GM21360 (cell line): ENCODE measurements around the gene PPM1L.

Experiments used
- ATAC-seq: cut with Tn5 transposase; IDR thresholded peaks from one replicate; pipeline ENCODE4 v1.9.1; 2021; ENCODE audit warnings: mild to moderate bottlenecking, moderate library complexity; ENCODE audit not compliant: unreplicated experiment

The PPM1L gene

DNA sequence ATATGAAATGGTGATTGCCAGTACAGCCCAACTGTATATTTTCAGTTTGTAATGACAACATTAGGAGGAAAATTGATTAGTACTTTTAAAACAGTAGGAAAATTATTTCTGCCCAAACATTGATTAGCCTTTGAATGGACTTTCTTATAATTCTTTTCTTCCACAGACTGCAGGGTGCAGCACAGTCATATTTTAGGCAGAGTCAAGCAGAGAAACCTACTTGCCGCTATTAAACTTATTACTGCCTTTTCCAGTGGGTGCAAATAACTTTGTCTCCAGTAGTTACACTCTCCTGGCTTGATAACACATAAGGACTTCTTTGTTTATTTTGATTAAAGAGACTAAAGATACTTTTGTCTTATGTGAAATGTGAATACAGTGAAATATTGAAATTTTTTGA lies 85.4 kb downstream of the PPM1L start:
- ATAC-seq, result no peak

DNA sequence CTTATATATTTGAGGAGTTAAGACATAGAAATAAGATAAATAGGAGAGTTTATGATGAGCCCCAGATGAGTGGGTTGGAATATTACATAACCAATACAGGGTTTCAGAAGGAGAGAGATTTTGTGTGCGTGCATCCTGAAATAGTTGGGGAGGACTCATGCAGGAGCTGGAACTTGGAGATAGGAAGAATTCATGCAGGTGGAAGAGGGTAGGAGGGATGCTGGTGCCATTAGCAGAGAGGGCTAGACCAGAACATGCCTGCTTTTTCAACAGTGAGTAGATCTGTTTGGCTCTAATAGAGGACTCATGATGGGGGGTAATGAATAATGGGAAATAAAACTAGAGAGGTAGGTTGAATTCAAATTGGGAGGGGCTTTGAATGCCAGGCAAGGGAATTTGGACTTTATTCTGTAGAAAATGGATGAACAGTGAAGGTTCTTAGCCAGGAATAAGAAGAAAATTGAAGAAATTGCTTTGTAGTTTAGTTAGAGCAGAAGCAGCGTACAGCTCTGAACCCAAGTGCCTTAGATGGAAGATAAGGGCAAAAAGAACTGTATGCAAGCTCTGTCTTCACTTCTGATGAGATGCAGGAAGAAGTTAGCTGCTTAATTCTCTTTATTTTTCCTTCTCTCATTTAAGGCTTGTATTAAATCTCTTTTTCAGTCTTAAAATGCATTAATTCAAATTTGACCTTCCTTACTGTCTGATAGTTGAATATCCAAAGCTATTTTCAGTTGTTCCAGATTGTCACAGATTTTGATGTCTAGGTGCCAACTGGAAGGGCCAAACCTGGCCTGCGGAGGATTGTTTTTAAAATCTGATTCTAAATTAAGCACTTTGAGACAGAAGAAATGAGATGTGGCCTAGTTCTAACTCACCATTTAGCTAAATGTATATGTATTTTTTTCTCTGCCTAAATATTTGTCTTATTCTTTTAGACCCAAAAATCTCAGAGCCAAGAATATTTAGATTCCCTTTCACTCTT lies 86.3 kb downstream of the PPM1L start:
- no peak for ATAC-seq

GRCh38 chr3:160851629-160852210 lies 95.7 kb downstream of the PPM1L start:
- no peak for ATAC-seq

DNA sequence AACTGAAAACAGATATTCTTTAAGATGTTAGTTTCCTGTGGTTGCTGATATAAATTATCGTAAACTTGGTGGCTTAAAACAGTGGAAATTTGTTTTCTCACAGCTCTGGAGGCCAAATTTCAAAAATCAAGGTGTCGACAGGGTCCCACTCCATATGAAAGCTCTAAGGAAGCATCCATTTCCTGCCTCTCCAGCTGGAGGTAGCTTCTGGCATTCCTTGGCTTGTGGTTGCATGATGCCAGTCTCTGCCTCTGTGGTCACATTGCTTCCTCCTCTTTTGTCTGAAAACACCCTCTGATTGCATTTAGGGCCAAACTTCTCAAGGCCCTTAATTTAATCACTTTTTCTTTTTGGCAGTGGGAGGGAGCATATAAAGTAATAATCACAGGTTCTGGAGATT lies 96.8 kb downstream of the PPM1L start:
- ATAC-seq, result no peak

DNA sequence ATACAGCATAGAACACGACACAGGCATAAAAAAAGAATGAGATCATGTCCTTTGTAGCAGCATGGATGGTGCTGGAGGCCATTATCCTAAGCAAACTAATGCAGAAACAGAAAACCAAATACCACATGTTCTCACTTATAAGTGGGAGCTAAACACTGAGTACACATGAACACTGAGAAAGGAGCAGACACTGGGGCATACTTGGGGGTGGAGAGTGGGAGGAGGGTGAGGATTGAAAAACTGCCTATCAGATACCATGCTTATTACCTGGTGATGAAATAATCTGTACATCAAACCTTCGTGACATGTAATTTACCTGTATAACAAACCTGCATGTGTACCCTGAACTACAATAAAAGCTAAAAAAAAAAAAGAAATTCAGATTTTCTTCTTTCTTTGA lies 100.4 kb downstream of the PPM1L start:
- ATAC-seq, result no peak

GRCh38 chr3:160857476-160858119 lies 101.6 kb downstream of the PPM1L start:
- ATAC-seq, result no peak

GRCh38 chr3:160860346-160860745 lies 104.3 kb downstream of the PPM1L start:
- ATAC-seq, result no peak

- ATAC-seq, result no peak
These were observed 113.8 kb downstream of the PPM1L start for GRCh38 chr3:160869825-160870224.

DNA sequence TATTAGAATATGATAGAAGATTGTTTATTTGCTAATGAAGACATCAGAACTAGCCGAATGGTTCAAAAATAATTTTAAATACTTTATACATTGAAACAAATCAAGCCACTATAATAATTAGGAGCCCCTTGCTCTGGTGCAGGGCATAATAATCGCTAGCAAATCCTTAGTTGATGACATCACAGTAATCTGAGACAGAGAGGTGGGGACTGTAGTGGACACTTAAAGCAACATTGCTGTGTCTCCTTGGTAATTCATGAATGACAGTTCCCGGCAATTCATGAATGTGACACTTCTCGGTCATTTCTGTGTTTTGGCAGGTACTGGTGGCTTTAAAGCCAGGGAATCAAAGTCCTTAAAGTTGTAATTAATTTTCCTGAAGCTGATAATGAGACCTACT lies 114.3 kb downstream of the PPM1L start:
- no peak for ATAC-seq

GRCh38 chr3:160874736-160875135 lies 118.7 kb downstream of the PPM1L start:
- no peak for ATAC-seq

DNA sequence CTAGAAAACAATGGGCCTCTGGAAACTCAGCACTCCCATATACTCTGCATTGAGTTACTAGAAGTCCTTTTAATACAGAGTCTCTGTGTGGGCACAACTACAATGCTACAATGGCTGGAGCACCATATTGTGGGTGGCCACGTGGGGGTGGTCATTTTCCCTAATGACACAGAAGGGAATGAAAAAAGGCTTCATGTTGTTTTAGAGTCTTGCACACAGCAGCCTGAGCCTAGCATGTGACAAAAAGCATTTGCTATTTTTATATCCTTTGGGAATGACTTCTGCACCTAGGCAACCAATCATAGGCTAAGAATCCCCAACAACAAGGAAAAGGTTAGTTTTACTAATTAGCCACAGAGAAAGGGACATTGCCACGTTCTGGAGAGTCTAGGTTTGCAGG lies 120.6 kb downstream of the PPM1L start:
- no peak for ATAC-seq

DNA sequence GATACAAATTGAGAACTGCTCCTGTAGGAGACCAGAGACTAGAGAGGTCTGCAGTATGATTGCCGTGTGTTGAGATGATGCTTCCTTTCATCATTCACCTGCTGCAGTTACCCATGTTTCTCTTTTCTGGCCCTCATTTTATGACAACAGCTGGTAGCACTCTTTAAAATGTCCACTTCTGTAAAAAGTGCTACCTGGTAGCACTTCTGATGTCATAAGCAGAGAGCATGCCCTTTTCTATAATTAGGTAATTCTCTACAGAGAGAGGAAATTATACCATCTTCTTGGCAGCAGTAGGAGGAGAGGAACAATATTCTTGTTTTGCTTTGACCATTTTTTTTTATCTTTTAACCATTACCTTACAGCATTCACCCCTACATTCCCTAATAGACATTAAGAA lies 123.8 kb downstream of the PPM1L start:
- ATAC-seq, result no peak

GRCh38 chr3:160883373-160883772 lies 127.3 kb downstream of the PPM1L start:
- no peak for ATAC-seq

DNA sequence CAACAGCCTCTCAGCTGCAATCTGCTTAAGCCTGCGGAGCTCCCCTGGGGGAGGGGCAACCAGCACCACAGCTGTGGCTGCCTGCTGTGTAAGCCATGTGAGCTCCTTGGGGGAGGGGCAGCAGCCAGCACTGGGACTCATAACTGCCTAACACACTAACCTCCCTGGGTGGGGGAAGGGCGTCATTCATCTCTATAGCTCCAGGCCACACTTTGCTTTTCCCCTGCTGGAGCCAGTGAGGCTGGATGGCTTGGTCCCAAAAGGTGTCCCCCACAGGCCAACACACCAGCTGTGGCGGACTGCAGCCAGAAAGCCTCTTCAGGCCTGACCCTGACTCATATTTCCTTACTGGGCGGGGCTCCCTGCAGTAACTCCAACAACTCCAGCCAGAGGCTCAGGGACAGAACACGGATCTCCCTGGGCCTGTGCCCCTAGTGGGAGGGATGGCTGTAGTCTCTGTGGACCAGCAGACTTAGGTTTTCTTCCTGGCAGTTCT lies 129.8 kb downstream of the PPM1L start:
- peak; percentile 34 for ATAC-seq

DNA sequence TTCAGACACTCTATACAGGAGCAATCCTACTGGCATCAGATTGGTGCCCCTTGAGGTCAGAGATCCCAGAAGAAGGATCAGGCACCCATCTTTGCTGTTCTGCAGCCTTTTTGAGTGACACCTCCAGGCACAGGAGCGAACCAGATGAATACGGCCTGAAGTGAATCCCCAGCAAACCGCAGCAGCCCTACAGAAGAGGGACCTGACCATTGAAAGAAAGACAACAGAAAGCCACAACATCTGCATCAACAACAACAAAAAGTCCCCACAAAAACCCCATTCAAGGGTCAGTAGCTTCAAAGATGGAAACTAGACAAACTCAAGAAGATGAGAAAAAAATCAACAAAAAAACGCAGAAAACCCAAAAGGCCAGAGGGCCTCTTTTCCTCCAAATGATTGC lies 130.4 kb downstream of the PPM1L start:
- peak; percentile 84 for ATAC-seq

- no peak for ATAC-seq
These were observed 137.2 kb downstream of the PPM1L start for GRCh38 chr3:160893207-160893606.

GRCh38 chr3:160904691-160905090 lies 148.7 kb downstream of the PPM1L start:
- no peak for ATAC-seq

DNA sequence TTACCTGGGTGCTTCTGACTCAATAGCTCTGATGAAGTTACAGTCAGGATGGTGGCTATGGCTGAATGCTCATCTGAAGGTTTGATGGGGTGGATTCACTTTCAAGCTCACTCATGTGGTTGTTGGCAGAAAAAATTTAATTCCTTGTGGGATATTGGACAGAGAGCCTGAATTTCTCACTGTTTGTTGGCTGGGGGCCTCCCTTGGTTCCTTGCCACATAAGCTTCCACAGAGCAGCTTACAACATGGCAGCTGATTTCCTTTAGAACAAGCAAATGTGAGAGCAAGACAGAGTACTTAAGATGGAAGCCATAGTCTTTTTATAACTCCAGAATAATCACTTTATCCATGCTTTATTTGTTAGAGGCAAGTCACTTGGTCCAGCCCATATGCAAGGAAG lies 150.6 kb downstream of the PPM1L start:
- no peak for ATAC-seq

DNA sequence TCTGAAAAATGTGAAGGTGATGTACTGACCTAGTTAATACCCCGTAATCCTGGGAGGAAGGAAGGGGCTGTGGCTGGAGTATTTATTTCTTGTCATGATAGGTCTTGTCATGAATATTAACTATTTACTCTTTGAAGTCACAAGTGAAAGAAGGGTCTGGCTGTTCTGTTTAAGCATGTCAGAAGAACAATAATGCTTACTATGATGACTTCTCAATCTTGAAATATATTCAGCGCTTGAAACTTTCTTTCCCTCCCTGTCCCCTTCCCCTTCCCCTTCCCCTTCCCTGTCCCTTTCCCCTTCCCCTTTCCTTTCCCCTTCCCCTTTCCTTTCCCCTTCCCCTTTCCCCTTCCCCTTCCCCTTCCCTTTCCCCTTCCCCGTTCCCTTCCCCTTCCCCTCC lies 153.9 kb downstream of the PPM1L start:
- ATAC-seq, result no peak

DNA sequence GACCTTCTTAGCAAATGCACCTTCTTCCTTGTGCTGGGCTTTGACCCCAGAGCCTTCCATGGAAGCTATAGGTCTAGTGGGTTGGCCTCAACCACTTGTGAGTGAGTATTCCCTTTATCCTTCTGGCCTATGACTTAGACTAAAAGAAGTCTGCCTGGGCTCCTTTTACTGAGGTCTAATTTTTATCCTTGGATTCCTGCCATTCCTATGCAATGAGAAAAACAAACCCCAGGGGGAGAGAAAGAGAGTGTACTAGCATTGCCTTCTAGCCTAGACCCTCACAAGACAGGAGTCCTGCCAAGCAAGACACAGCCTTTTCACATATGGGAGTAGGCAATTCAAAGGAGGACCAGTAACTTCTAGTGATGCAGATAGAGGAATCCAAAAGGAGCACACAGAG lies 155.4 kb downstream of the PPM1L start:
- ATAC-seq, result no peak

GRCh38 chr3:160916472-160916871 lies 160.4 kb downstream of the PPM1L start:
- ATAC-seq, result no peak

DNA sequence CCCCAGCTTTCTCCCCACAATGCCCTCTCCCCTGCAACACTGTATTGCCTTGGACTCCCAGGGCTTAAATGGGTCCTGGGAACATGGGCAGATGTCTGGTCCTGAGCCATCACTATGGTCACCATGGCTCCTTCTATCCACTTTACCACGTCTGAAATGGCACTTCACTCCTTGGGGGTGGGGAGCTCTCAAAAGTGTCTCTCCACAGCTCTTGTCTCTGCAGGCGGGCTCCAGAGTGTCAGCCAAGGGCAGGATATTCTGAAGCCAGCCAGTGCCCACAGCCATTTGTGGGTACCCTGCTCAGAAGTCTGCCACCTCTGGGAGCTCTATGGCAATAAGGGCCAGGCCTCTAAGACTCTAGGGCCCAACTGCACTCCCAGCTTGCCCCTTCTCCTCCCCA lies 163.9 kb downstream of the PPM1L start:
- no peak for ATAC-seq
